ENCODE measurements around the gene BTBD8.

GRCh38 chr1:92043621-92044020 is 36.5 kb upstream of the BTBD8 start:
- TF ChIP-seq GATA2 (IDR thresholded peaks at IDR 0.05; ENCODE audit: low read depth, low read length) (no peak), GATA3 (IDR thresholded peaks at IDR 0.05; ENCODE audit: low read depth, low read length) (no peak)
